Progenitor cell of endocrine pancreas (in vitro differentiated cells): ENCODE measurements around the gene CNTNAP5. TPM values are rescaled to one million over a fixed set of nuclear protein-coding genes. Genes with fewer than 3 reads are reported as not detected.

Experiments used
- DNase-seq: peaks from one replicate; pipeline ENCODE4 v3.0.0; 2021; ENCODE audit warnings: low spot score; ENCODE audit not compliant: unreplicated experiment
- H3K27ac Mint-ChIP-seq: 2 replicates; pipeline ENCODE4 v1.8.0; 2021; ENCODE audit warnings: mild to moderate bottlenecking, moderate library complexity, mixed read lengths
- H3K27me3 Mint-ChIP-seq: 2 replicates; pipeline ENCODE4 v1.8.0; 2021; ENCODE audit warnings: mixed read lengths
- H3K36me3 Mint-ChIP-seq: 2 replicates; pipeline ENCODE4 v1.8.0; 2022; ENCODE audit warnings: mixed read lengths; ENCODE audit not compliant: insufficient read depth
- H3K4me1 Mint-ChIP-seq: 2 replicates; pipeline ENCODE4 v1.8.0; 2021; ENCODE audit warnings: low read depth, mixed read lengths
- H3K4me3 Mint-ChIP-seq: 2 replicates; pipeline ENCODE4 v1.8.0; 2021; ENCODE audit warnings: low read depth, mild to moderate bottlenecking, moderate library complexity, mixed read lengths
- H3K9me3 Mint-ChIP-seq: 2 replicates; pipeline ENCODE4 v1.8.0; 2021; ENCODE audit warnings: low read depth, mixed read lengths
- CTCF ChIP-seq: fragments of 200-600 bp; sonication (generic); IDR thresholded peaks from one replicate; pipeline ENCODE4 v1.5.0; 2021; ENCODE audit warnings: antibody characterized with exemption, mild to moderate bottlenecking; ENCODE audit not compliant: unreplicated experiment
- total RNA-seq: library from RNA; stranded (reverse); gene quantifications from 2 replicates; pipeline ENCODE4 v1.2.1, GENCODE V29; 2021

The CNTNAP5 gene
- total RNA-seq, 1 donor from 2014 or later, result 5.3 TPM

GRCh38 chr2:124666976-124667375 lies 641.9 kb downstream of the CNTNAP5 start:
- no peak overlapping the region for H3K4me3 Mint-ChIP-seq
- no peak overlapping the region for H3K27ac Mint-ChIP-seq
- TF ChIP-seq CTCF, result no peak
- no peaks in the 10 kb centered on the region for H3K9me3 Mint-ChIP-seq
- H3K27me3 Mint-ChIP-seq, result no peaks in the 10 kb centered on the region
- no peak for DNase-seq
- no peaks in the 10 kb centered on the region for H3K4me1 Mint-ChIP-seq
- no peaks in the 10 kb centered on the region for H3K36me3 Mint-ChIP-seq

- DNase-seq, result no peak
Measured at GRCh38 chr2:124668161-124668560, 643.1 kb downstream of the CNTNAP5 start.

GRCh38 chr2:124670187-124670586 lies 645.1 kb downstream of the CNTNAP5 start:
- no peak overlapping the region for H3K4me3 Mint-ChIP-seq
- H3K27me3 Mint-ChIP-seq, result no peaks in the 10 kb centered on the region
- H3K27ac Mint-ChIP-seq, result no peak overlapping the region
- H3K36me3 Mint-ChIP-seq, result no peaks in the 10 kb centered on the region
- no peak for TF ChIP-seq CTCF
- DNase-seq, result no peak
- no peaks in the 10 kb centered on the region for H3K4me1 Mint-ChIP-seq
- H3K9me3 Mint-ChIP-seq, result no peaks in the 10 kb centered on the region

More at GRCh38 chr2:124668161-124668560, 643.1 kb downstream of the CNTNAP5 start:
- Mint-ChIP-seq H3K27me3 (no peaks in the 10 kb centered on the region), H3K9me3 (no peaks in the 10 kb centered on the region), H3K4me3 (no peak overlapping the region), H3K4me1 (no peaks in the 10 kb centered on the region), H3K27ac (no peak overlapping the region), H3K36me3 (no peaks in the 10 kb centered on the region)
- no peak for TF ChIP-seq CTCF

DNA sequence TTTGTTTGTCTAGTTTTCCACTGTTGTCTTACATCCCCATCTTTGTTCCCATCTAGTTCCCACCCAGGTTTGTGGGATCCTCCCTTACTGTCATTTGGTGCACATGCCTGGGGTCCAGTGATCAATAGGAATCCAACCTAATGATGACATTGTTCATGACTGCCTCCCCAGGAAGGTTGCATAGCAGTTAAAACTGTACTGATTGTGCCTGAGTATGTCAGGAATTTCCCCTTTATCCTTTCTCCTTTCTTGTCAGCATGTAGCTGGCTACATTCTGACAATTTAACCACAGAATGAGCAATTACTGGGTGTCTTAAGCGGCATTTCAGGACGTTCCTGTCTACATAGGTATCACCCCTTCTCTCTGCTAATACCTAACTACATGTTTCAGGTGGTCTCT lies 653.0 kb downstream of the CNTNAP5 start:
- Mint-ChIP-seq H3K36me3 (peaks cover 1% of the 10 kb centered on the region), H3K27me3 (no peaks in the 10 kb centered on the region), H3K4me3 (no peak overlapping the region), H3K9me3 (peaks cover 5% of the 10 kb centered on the region), H3K27ac (no peak overlapping the region), H3K4me1 (peaks cover 2% of the 10 kb centered on the region)
- DNase-seq, result no peak
- TF ChIP-seq CTCF, result no peak

GRCh38 chr2:124683536-124684428 lies 658.7 kb downstream of the CNTNAP5 start:
- Mint-ChIP-seq H3K36me3 (no peaks in the 10 kb centered on the region), H3K4me1 (peaks cover 13% of the 10 kb centered on the region), H3K9me3 (peaks cover 6% of the 10 kb centered on the region), H3K4me3 (no peak overlapping the region), H3K27ac (no peak overlapping the region), H3K27me3 (no peaks in the 10 kb centered on the region)
- no peak for TF ChIP-seq CTCF
- no peak for DNase-seq
